SH-SY5Y (cell line): ENCODE results near the gene ESR1.

Experiments
- GATA2 ChIP-seq: IDR thresholded peaks from 2 replicates; pipeline ENCODE4 v1.6.1; 2011; ENCODE audit warnings: mild to moderate bottlenecking, low read depth, low read length
- GATA3 ChIP-seq: IDR thresholded peaks from 2 replicates; pipeline ENCODE4 v1.6.1; 2011; ENCODE audit warnings: low read depth, mild to moderate bottlenecking, low read length, moderate library complexity

- no peak for TF ChIP-seq GATA2
- no peak for TF ChIP-seq GATA3
Measured at GRCh38 chr6:152173321-152173720, 365.8 kb downstream of the ESR1 start.
